Heart right ventricle (tissue), 16 donors: ENCODE measurements around the gene POU3F1. TPM values are rescaled to one million over a fixed set of nuclear protein-coding genes. Genes with fewer than 3 reads are reported as not detected.

Source experiments
- ATAC-seq, 8 donors: fragments of 200-7000 bp; cut with Tn5 transposase; one replicate each; pipeline ENCODE4 v1.9.1; 2020; ENCODE audit warnings: mild to moderate bottlenecking in 8 of 8, moderate library complexity in 8 of 8, moderate number of reproducible peaks in 1 of 8
- DNase-seq, 2 donors: peaks; one replicate each; pipeline ENCODE4 v3.0.0-alpha.2; 2020
- H3K27ac ChIP-seq, 10 donors: fragments of 200-600 bp; sonication (generic) in 2 of 10; one replicate each; pipeline versions ENCODE4 v1.5.0 to v1.8.0; 2020 to 2022; ENCODE audit warnings: mild to moderate bottlenecking in 3 of 10
- H3K27me3 ChIP-seq, 7 donors: fragments of 200-600 bp; one replicate each; pipeline ENCODE4 v1.8.0; 2021 to 2022; ENCODE audit warnings: mild to moderate bottlenecking in 2 of 7
- H3K36me3 ChIP-seq, 9 donors: fragments of 200-600 bp; sonication (generic) in 1 of 9; one replicate each; pipeline versions ENCODE4 v1.5.0 to v1.8.0; 2020 to 2022; ENCODE audit warnings: mild to moderate bottlenecking in 2 of 9
- H3K4me1 ChIP-seq, 9 donors: fragments of 200-600 bp; sonication (generic) in 1 of 9; one replicate each; pipeline versions ENCODE4 v1.5.0 to v1.8.0; 2020 to 2022; ENCODE audit warnings: mild to moderate bottlenecking in 4 of 9
- H3K4me3 ChIP-seq, 10 donors: fragments of 200-600 bp; sonication (generic) in 2 of 10; one replicate each; pipeline versions ENCODE4 v1.5.0 to v1.8.0; 2020 to 2022; ENCODE audit warnings: mild to moderate bottlenecking in 7 of 10, moderate library complexity in 2 of 10
- H3K9me3 ChIP-seq, 11 donors: fragments of 200-600 bp in 10 of 11; sonication (generic) in 2 of 11; one replicate each; pipeline versions ENCODE4 v1.5.0 to v1.8.0; 2013 to 2022; ENCODE audit warnings: mild to moderate bottlenecking in 2 of 11, control low read depth in 1 of 11, moderate library complexity in 1 of 11
- WGBS, 2 donors: extraction: QIAGEN DNeasy Blood & Tissue Kit; methylation state at CpG; one replicate each; pipeline ENCODE4 v1.1.7; 2013; ENCODE audit warnings: inconsistent platforms in 1 of 2; 5-methylcytosine and 5-hydroxymethylcytosine counted together
- intact Hi-C, 10 donors: fragments of 100-400 bp; cut with DNase I; formaldehyde crosslinking; loops; one replicate each; pipeline versions ENCODE4 v1.11.1 to v1.14.2; 2022
- polyA plus RNA-seq, 2 donors: library from polyadenylated mRNA; stranded (reverse); fragments of 200-250 nt; gene quantifications; one replicate each; pipeline ENCODE4 v1.2.3, GENCODE V29; 2013
- total RNA-seq, 10 donors: library from RNA; stranded (reverse); fragmentation: NEBNext Ultra II Directional in 3 of 10; extraction: Animal tissue kit (Norgen Biotek cat#: 25700) in 3 of 10; gene quantifications; one replicate each; pipeline versions ENCODE4 v1.2.1 to v1.2.4, GENCODE V29; 2021 to 2023
- TF ChIP-seq, protein P1 (sequence below), 9 donors: fragments of 200-600 bp; sonication (generic) in 2 of 9; IDR thresholded peaks; one replicate each; pipeline versions ENCODE4 v1.5.0 to v1.8.0; 2021 to 2022; ENCODE audit warnings: antibody characterized with exemption in 9 of 9, mild to moderate bottlenecking in 5 of 9, moderate library complexity in 1 of 9
- donor health status: Arrhythmogenic right ventricular cardiomyopathy.
- donor health status: ischemic (EF 13 %, LVEDD 7.1; RV severe dilation, severe dysfunction).
- donor health status: healthy with polysubstance abuse.
- donor health status: DM: no; HTN: yes; CAD: no.
- donor health status: DM: no; HTN: no; CAD: no.
- donor health status: ischemic (EF 25% LVEDD 6.9; RV normal size, moderate dysfunction).
- donor health status: ischemic (EF 25% LVEDD 5.7; RV mildly dilated, moderate dysfunction).
- donor health status: healthy.
- donor health status: DM: yes; HTN: yes; CAD: no.
- donor health status: Ischemic cardiomyopathy.
- donor health status: ischemic (EF 35%, LVEDD 5.7; RV mildly dilated, moderate dysfunction).
- donor health status: nonischemic (EF 11% LVEDD 7.7; RV severe dilation, severe dysfunction).
- donor health status: DM: yes; HTN: yes; CAD: no.
- donor health status: PGD.
- donor health status: ischemic (EF 29% LVEDD 5.4; RV normal size, mild dysfunction).
- donor health status: nonischemic (EF 23%, LVEDD 6.1; RV moderate dilation, normal function).

Gene POU3F1
- total and polyA plus RNA-seq, 12 donors = 0.03 to 0.22 (median 0.13) TPM; not detected in 9

DNA sequence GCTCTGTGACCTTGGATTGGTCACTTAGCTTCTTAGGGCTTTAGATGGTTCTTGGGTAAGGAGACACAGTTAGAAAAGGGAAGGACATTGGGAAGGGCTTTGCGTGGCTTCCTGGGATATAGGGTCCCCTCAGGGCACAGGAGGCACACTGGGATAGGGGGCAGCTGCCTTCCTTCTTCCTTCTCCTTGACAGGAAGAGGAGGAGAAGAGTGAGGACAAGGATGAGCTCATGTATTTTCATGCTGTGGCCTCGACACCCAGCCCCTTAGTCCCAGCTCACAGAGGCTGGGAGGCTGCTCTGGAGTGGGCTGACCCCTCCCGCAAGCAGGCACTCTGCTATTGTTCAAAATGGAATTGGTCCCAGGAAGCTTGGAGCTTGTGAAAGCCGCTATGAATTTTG, 45.7 kb upstream of the POU3F1 start:
- H3K4me1 ChIP-seq = no peaks in the 10 kb centered on the region
- no peak for DNase-seq
- H3K36me3 ChIP-seq = no peaks in the 10 kb centered on the region
- TF ChIP-seq, protein P1, sequence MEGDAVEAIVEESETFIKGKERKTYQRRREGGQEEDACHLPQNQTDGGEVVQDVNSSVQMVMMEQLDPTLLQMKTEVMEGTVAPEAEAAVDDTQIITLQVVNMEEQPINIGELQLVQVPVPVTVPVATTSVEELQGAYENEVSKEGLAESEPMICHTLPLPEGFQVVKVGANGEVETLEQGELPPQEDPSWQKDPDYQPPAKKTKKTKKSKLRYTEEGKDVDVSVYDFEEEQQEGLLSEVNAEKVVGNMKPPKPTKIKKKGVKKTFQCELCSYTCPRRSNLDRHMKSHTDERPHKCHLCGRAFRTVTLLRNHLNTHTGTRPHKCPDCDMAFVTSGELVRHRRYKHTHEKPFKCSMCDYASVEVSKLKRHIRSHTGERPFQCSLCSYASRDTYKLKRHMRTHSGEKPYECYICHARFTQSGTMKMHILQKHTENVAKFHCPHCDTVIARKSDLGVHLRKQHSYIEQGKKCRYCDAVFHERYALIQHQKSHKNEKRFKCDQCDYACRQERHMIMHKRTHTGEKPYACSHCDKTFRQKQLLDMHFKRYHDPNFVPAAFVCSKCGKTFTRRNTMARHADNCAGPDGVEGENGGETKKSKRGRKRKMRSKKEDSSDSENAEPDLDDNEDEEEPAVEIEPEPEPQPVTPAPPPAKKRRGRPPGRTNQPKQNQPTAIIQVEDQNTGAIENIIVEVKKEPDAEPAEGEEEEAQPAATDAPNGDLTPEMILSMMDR (IDR thresholded peaks at IDR 0.05) = no peak
- H3K27ac ChIP-seq = no peak overlapping the region
- WGBS, 2 donors = 25 to 34% methylated on average over 4 of the region's 4 CpGs
- peaks cover 3 to 64% (median 35%) of the 10 kb centered on the region in 7 donors for H3K27me3 ChIP-seq
- no peak for ATAC-seq
- no peak overlapping the region for H3K4me3 ChIP-seq
- intact Hi-C loops = no loop called here
- H3K9me3 ChIP-seq = no peaks in the 10 kb centered on the region

DNA sequence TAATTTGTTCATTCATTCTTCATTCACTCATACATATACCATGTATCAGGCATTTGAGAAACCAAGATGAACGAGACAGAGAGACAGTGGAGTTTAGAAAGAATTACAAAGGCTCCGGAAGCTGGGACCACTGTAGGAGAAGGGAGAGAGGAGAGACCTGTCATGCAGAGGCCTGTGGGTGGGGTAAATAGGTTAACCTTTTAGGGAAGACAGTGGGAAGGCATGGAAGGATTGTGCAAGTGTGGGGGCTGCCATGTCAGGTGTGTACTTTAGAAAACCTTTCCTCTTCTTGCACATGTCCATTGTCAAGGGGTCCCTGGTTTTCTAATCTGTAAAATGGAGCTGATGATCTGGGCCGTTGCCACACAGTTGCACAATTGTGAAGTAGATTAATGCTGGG, 44.2 kb upstream of the POU3F1 start:
- no peak for ATAC-seq
- DNase-seq = no peak
- Histone ChIP-seq H3K4me3 (no peak overlapping the region), H3K9me3 (no peaks in the 10 kb centered on the region), H3K27ac (no peak overlapping the region), H3K36me3 (no peaks in the 10 kb centered on the region), H3K27me3 (peaks cover 3 to 62% (median 35%) of the 10 kb centered on the region in 7 donors), H3K4me1 (peaks cover 0 to 2% (median 0%) of the 10 kb centered on the region in 9 donors)
- TF ChIP-seq, protein P1 (IDR thresholded peaks at IDR 0.05) = no peak
- WGBS, 2 donors = 77 to 85% methylated on average over 3 of the region's 3 CpGs
- intact Hi-C loops = no loop called here

DNA sequence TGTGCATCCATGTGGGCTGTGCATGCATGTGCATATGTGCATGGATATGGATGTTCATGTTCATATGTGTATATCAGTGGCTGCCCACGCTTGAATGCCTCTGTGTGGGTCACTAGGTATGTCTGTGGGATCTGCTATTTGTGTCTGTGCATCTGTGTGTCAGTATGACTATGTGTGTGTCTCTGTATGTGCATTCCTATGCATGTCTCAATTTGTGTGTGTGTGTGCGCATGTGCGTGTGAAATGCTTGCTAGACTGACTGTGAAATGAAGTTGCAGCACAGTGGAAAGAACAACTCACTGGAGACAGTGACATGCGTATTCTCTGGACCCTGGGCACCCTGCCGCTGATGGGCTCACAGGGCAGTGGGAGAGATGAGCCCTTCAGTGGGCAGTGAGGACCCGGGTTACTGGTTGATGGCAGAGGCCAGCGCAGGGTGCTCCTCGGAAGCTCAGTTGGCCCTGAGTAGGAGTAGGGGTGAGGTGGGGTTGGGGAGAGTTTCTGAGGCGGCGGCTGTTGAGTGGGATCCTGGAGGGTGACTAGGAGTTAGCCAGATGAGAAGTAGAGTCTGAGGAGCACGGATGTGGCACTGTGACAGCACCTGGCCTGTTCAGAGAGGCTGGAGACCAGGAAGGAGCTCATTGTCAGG, 43.2 kb upstream of the POU3F1 start:
- H3K36me3 ChIP-seq = no peaks in the 10 kb centered on the region
- DNase-seq (no peak), ATAC-seq (no peak)
- 84 to 86% methylated on average over 11 of the region's 11 CpGs for WGBS, 2 donors
- H3K4me1 ChIP-seq = peaks cover 0 to 12% (median 0%) of the 10 kb centered on the region in 9 donors
- H3K4me3 ChIP-seq = no peak overlapping the region
- H3K9me3 ChIP-seq = no peaks in the 10 kb centered on the region
- no peak overlapping the region for H3K27ac ChIP-seq
- intact Hi-C loops = no loop called here
- H3K27me3 ChIP-seq = peaks cover 3 to 62% (median 35%) of the 10 kb centered on the region in 7 donors
- TF ChIP-seq, protein P1 (IDR thresholded peaks at IDR 0.05) = no peak

DNA sequence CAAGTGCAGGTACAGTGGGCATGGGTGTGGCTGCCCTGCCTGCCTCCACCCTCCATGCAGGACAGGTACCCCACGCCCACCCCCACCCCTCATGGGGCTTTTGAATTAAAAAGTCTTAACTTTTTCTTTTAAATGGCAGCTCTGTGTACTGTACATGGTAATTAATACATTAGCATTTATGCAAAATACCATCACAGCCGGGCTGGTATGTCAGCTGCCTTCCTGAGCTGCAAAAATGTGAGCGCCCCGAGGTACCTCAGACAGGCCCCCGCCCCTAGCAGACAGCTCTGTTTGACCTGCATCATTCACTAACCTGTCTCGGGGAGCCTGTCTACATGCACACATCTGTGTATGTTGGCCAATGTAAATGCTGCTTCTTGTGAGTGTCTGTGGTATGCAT, 42.2 kb upstream of the POU3F1 start:
- Histone ChIP-seq H3K27ac (no peak overlapping the region), H3K4me3 (no peak overlapping the region), H3K36me3 (no peaks in the 10 kb centered on the region), H3K9me3 (no peaks in the 10 kb centered on the region), H3K27me3 (peaks cover 3 to 55% (median 35%) of the 10 kb centered on the region in 7 donors), H3K4me1 (peaks cover 0 to 15% (median 5%) of the 10 kb centered on the region in 9 donors)
- intact Hi-C loops = no loop called here
- WGBS, 2 donors = 55% methylated on average over 6 of the region's 6 CpGs
- ATAC-seq (no peak), DNase-seq (no peak)
- TF ChIP-seq, protein P1 (IDR thresholded peaks at IDR 0.05) = no peak
